Stimulated activated naive CD8-positive, alpha-beta T cell treated with anti-CD3 and anti-CD28 coated beads, Interleukin-15, amount 100 ng/mL, for 72 hours (primary cell): ENCODE measurements around the gene SPANXB1.
"Not testable (repeated sequence)": the region's sequence is repeated elsewhere in the genome, so short reads cannot be mapped to it uniquely, and the experiment has no call there.

Experiments
- ATAC-seq: fragments of 150-1000 bp; cut with Tn5 transposase; 2 replicates; pipeline ENCODE4 v1.10.0; 2021; ENCODE audit warnings: mild to moderate bottlenecking, moderate library complexity
- DNase-seq, 2 donors: peaks; one replicate each; pipeline ENCODE4 v3.0.0; 2021 to 2022
- H3K27ac Mint-ChIP-seq, 2 donors: one replicate each; pipeline ENCODE4 v1.8.0; 2022; ENCODE audit warnings: mild to moderate bottlenecking in 2 of 2, mixed read lengths in 2 of 2, moderate library complexity in 2 of 2
- H3K27me3 Mint-ChIP-seq: one replicate; pipeline ENCODE4 v1.8.0; 2022; ENCODE audit warnings: mixed read lengths
- H3K4me1 Mint-ChIP-seq: one replicate; pipeline ENCODE4 v1.8.0; 2022; ENCODE audit warnings: mild to moderate bottlenecking, mixed read lengths
- H3K4me3 Mint-ChIP-seq, 2 donors: one replicate each; pipeline ENCODE4 v1.8.0; 2022; ENCODE audit warnings: mild to moderate bottlenecking in 2 of 2, mixed read lengths in 2 of 2, moderate library complexity in 1 of 2
- H3K9me3 Mint-ChIP-seq, 2 donors: one replicate each; pipeline ENCODE4 v1.8.0; 2022; ENCODE audit warnings: mixed read lengths in 2 of 2

SPANXB1 gene, protein sequence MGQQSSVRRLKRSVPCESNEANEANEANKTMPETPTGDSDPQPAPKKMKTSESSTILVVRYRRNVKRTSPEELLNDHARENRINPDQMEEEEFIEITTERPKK

DNA sequence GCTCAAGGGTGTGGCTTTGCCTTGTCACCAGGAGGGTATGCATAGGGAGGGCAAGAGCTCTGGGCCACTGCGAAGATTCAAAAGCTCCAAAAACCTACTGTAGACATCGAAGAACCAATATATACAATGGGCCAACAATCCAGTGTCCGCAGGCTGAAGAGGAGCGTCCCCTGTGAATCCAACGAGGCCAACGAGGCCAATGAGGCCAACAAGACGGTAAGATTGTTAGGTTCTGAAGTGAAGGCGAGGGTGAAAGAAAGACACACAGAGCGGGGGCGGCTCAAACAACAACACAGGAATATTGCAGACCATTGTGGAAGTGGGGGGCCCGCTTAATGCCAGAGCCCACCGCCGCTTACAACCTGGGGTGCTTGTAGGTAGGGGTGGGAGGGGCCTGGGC lies at the start of gene SPANXB1:
Gene SPANXB1 (plus strand): TSS at position 27 of the 400 bp plus-strand sequence. CDS start 100 bp downstream, at position 127.
- not testable (repeated sequence) for H3K4me1 Mint-ChIP-seq, DNase-seq, H3K27me3 Mint-ChIP-seq, H3K9me3 Mint-ChIP-seq, H3K4me3 Mint-ChIP-seq, ATAC-seq, H3K27ac Mint-ChIP-seq

DNA sequence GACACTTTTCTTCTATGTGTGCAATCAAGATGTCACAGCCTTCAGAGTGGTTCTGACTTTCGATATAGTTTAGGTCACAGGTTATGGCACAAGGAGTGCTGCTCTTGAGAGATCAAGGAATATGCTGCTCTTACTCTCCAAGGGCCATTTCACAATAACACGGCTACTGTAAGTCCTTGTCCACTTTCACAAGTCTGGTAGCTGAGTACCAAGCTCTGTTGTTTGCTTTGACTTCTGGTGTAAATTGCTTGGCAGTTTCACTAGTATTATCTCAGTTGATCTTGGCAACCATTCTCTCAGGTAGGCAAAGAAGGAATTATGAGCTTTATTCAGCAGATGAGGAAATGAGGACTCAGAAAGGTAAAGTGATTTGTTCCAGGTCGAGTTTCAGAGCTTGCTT lies 35.4 kb upstream of the SPANXB1 start:
- H3K27me3 Mint-ChIP-seq: no peaks in the 10 kb centered on the region
- no peak overlapping the region for H3K27ac Mint-ChIP-seq
- DNase-seq (no peak), ATAC-seq (no peak)
- no peak overlapping the region for H3K4me3 Mint-ChIP-seq
- no peaks in the 10 kb centered on the region for H3K4me1 Mint-ChIP-seq
- no peaks in the 10 kb centered on the region for H3K9me3 Mint-ChIP-seq

- no peaks in the 10 kb centered on the region for H3K4me1 Mint-ChIP-seq
- DNase-seq: no peak
- H3K27me3 Mint-ChIP-seq: no peaks in the 10 kb centered on the region
- H3K4me3 Mint-ChIP-seq: no peak overlapping the region
- H3K9me3 Mint-ChIP-seq: no peaks in the 10 kb centered on the region
- H3K27ac Mint-ChIP-seq: no peak overlapping the region
- ATAC-seq: no peak
Observed at GRCh38 chrX:140971099-140971795, 31.1 kb upstream of the SPANXB1 start.

DNA sequence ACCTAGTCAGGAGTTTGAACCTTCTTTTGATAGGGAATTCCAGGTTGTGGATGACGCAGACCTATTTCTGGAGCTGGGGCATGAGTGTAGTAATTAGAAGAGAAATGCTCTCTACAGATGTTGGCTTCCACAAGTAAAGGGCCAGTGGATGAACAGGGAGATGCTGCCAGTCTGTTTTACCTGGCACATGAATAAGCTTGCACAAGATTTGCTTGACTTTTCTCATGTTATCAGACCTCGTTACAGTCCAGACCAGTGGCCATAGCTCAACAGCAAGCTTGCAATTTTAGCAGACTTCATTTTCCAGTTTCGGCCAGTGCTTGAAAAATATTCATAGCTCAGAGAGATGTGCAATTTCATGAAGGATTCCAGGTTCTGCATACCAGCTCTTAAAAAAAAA lies 26.9 kb upstream of the SPANXB1 start:
- no peaks in the 10 kb centered on the region for H3K4me1 Mint-ChIP-seq
- H3K27me3 Mint-ChIP-seq: no peaks in the 10 kb centered on the region
- no peak overlapping the region for H3K27ac Mint-ChIP-seq
- no peak overlapping the region for H3K4me3 Mint-ChIP-seq
- DNase-seq (no peak), ATAC-seq (no peak)
- H3K9me3 Mint-ChIP-seq: no peaks in the 10 kb centered on the region

DNA sequence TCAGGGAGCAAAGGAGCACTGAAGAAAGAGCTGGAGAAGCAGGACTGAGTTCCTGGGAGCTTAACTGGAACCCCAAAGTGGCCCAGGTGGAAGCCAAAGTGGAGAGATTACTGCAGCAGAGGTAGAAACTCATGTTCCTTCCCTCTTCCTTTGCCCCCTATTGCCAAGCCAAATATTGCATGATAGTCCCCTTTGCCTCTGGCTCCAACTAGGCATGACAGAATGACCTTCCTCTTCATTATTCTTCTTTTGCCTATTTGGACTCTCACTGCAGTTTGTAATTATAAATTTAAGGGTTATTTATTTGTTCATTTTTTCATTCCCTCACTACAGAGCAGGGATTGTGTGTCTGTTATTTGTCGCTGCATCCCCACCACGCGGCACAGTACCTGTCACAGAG lies 22.1 kb upstream of the SPANXB1 start:
- Mint-ChIP-seq H3K4me3 (no peak overlapping the region), H3K4me1 (no peaks in the 10 kb centered on the region), H3K9me3 (no peaks in the 10 kb centered on the region), H3K27me3 (no peaks in the 10 kb centered on the region), H3K27ac (no peak overlapping the region)
- DNase-seq: no peak
- ATAC-seq: no peak

- Mint-ChIP-seq H3K27ac (no peak overlapping the region), H3K4me3 (no peak overlapping the region), H3K4me1 (no peaks in the 10 kb centered on the region), H3K27me3 (no peaks in the 10 kb centered on the region), H3K9me3 (no peaks in the 10 kb centered on the region)
- DNase-seq (no peak), ATAC-seq (no peak)
Observed at GRCh38 chrX:140983730-140984129, 18.7 kb upstream of the SPANXB1 start.

- not testable (repeated sequence) for ATAC-seq, H3K27ac Mint-ChIP-seq, H3K27me3 Mint-ChIP-seq, H3K4me3 Mint-ChIP-seq, H3K9me3 Mint-ChIP-seq, H3K4me1 Mint-ChIP-seq, DNase-seq
Observed at GRCh38 chrX:141005243-141005642, 2.8 kb downstream of the SPANXB1 start.

- not testable (repeated sequence) for H3K9me3 Mint-ChIP-seq, ATAC-seq, H3K4me3 Mint-ChIP-seq, DNase-seq, H3K27ac Mint-ChIP-seq, H3K4me1 Mint-ChIP-seq, H3K27me3 Mint-ChIP-seq
Observed at GRCh38 chrX:141044246-141044645, 41.9 kb downstream of the SPANXB1 start.

DNA sequence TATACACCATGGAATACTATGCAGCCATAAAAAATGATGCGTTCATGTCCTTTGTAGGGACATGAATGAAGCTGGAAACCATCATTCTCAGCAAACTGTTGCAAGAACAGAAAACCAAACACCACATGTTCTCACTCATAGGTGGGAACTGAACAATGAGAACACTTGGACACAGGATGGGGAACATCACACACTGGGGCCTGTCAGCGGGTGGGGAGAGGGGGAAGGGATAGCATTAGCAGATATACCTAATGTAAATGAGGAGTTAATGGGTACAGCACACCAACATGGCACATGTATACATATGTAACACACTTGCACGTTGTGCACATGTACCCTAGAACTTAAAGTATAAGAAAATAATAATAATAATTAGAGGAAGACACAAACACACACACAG lies 47.5 kb downstream of the SPANXB1 start:
- not testable (repeated sequence) for ATAC-seq, H3K4me3 Mint-ChIP-seq, DNase-seq, H3K27ac Mint-ChIP-seq, H3K9me3 Mint-ChIP-seq, H3K27me3 Mint-ChIP-seq, H3K4me1 Mint-ChIP-seq

- H3K27me3 Mint-ChIP-seq, H3K4me1 Mint-ChIP-seq, H3K9me3 Mint-ChIP-seq, DNase-seq, H3K27ac Mint-ChIP-seq, H3K4me3 Mint-ChIP-seq, ATAC-seq: not testable (repeated sequence)
Observed at GRCh38 chrX:141052098-141052497, 49.7 kb downstream of the SPANXB1 start.
